Stomach (tissue), 9 donors: ENCODE data around the gene SSTR3. TPM values are rescaled to one million over a fixed set of nuclear protein-coding genes. Genes with fewer than 3 reads are reported as not detected.

Source experiments
- DNase-seq, 2 donors: peaks; one replicate each; pipeline versions ENCODE4 v3.0.0 to v3.0.0-alpha.2; 2013 to 2019
- H3K27ac ChIP-seq, 5 donors: fragments of 200-600 bp in 4 of 5; sonication (generic) in 4 of 5; one replicate each; pipeline ENCODE4 v1.5.1; 2013 to 2019; ENCODE audit warnings: mild to moderate bottlenecking in 1 of 5, moderate library complexity in 1 of 5
- H3K27me3 ChIP-seq, 3 donors: fragments of 200-600 bp; sonication (generic); one replicate each; pipeline ENCODE4 v1.5.1; 2017 to 2019; ENCODE audit warnings: mixed run types in 1 of 3
- H3K36me3 ChIP-seq, 4 donors: fragments of 200-600 bp; sonication (generic); 1 replicate in 3 of 4; 2 replicates in 1 of 4; pipeline ENCODE4 v1.5.1; 2016 to 2019
- H3K4me1 ChIP-seq, 4 donors: fragments of 200-600 bp; sonication (generic); one replicate each; pipeline ENCODE4 v1.5.1; 2016 to 2019
- H3K4me3 ChIP-seq, 4 donors: fragments of 200-600 bp; sonication (generic) in 3 of 4; one replicate each; pipeline ENCODE4 v1.5.1; 2016 to 2019; ENCODE audit warnings: mild to moderate bottlenecking in 1 of 4
- H3K9me3 ChIP-seq, 4 donors: fragments of 200-600 bp; sonication (generic); one replicate each; pipeline ENCODE4 v1.5.1; 2016 to 2019
- EP300 ChIP-seq: sonication (generic); formaldehyde crosslinking; IDR thresholded peaks from one replicate; pipeline ENCODE4 v1.6.1; 2017; ENCODE audit warnings: antibody characterized with exemption
- POLR2A ChIP-seq, 4 donors: fragments of 450-650 bp; IDR thresholded peaks; one replicate each; pipeline ENCODE4 v1.6.1; 2016; ENCODE audit warnings: antibody characterized with exemption in 4 of 4, control low read depth in 2 of 4, mild to moderate bottlenecking in 1 of 4, moderate library complexity in 1 of 4
- POLR2AphosphoS5 ChIP-seq, 3 donors: sonication (generic); formaldehyde crosslinking; IDR thresholded peaks; one replicate each; pipeline ENCODE4 v1.6.1; 2016; ENCODE audit warnings: antibody characterized with exemption in 3 of 3
- WGBS, 5 donors: extraction: QIAGEN DNeasy Blood & Tissue Kit in 3 of 5; methylation state at CpG; one replicate each; pipeline versions ENCODE4 v1.1.5 to v1.1.7; 2013 to 2018; 5-methylcytosine and 5-hydroxymethylcytosine counted together
- intact Hi-C: fragments of 100-400 bp; cut with DNase I; formaldehyde crosslinking; loops from one replicate; pipeline ENCODE4 v1.15.1; 2023; ENCODE audit warnings: low total_unique reads
- polyA plus RNA-seq, 3 donors: library from polyadenylated mRNA; stranded (reverse); fragments of 200-250 nt; gene quantifications; one replicate each; pipeline ENCODE4 v1.2.3, GENCODE V29; 2013
- total RNA-seq, 5 donors: library from RNA; depleted of rRNA; stranded (reverse); fragments of >200 nt; gene quantifications; one replicate each; pipeline versions ENCODE4 v1.1.0 to v1.2.3, GENCODE V29; 2014 to 2016
- TF ChIP-seq, protein P1 (sequence below), 7 experiments: fragments of 450-650 bp in 4 of 7; fragments of 200-600 bp in 3 of 7; sonication (generic) in 3 of 7; IDR thresholded peaks; one replicate each; pipeline ENCODE4 v1.5.1; 2016 to 2019; ENCODE audit warnings: antibody characterized with exemption in 7 of 7, control low read depth in 2 of 7, mild to moderate bottlenecking in 1 of 7
- donor health status: healthy with polysubstance abuse.
- donor health status: Bipolar disorder and iron deficiency.
- donor health status: healthy.

Gene SSTR3
- total and polyA plus RNA-seq, 8 donors: 0.05 to 0.37 (median 0.12) TPM; not detected in 5

GRCh38 chr22:37208401-37209139 lies 3.7 kb downstream of the SSTR3 start:
- DNase-seq: no peak
- intact Hi-C loops: loop anchor here (10.0 kb wide), 1 partner anchor 124 kb away; no protein-coding TSS in a partner anchor
- Histone ChIP-seq H3K27me3 (peaks cover 0 to 36% (median 9%) of the 10 kb centered on the region in 3 donors), H3K27ac (no peak overlapping the region), H3K9me3 (no peaks in the 10 kb centered on the region), H3K4me1 (no peaks in the 10 kb centered on the region), H3K36me3 (no peaks in the 10 kb centered on the region), H3K4me3 (no peak overlapping the region)
- 79 to 84% (median 83%) methylated on average over 6 to 7 of the region's 7 CpGs for WGBS, 5 donors
- TF ChIP-seq EP300 (no peak), POLR2A (IDR thresholded peaks at IDR 0.05) (no peak), POLR2AphosphoS5 (IDR thresholded peaks at IDR 0.05) (no peak)

DNA sequence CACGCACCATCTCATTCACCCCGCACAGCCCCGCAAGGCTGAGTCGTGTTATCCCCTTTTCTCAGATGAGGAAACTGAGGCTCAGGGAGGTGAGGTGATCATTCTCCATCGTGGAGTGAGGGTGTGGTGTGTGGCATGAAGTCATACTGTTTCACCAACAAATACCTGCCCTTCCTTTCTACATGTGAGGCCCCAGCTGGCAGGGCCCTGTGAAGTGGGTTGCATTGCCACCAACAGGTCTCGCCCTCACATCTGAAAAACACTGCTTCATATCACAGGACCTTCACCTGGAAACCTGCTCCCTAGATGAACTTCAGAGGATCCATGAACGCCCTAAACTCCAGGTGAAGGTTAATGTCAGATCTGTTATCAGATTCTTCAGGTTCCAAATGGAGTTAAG lies 4.3 kb downstream of the SSTR3 start:
- Histone ChIP-seq H3K9me3 (no peaks in the 10 kb centered on the region), H3K36me3 (no peaks in the 10 kb centered on the region), H3K4me1 (no peaks in the 10 kb centered on the region), H3K27ac (no peak overlapping the region), H3K4me3 (no peak overlapping the region), H3K27me3 (peaks cover 0 to 30% (median 9%) of the 10 kb centered on the region in 3 donors)
- no peak for DNase-seq
- WGBS, 5 donors: 72 to 80% (median 76%) methylated on average over 7 of the region's 7 CpGs
- intact Hi-C loops: loop anchor here (10.0 kb wide), 1 partner anchor 123 kb away; no protein-coding TSS in a partner anchor
- TF ChIP-seq, protein P1, sequence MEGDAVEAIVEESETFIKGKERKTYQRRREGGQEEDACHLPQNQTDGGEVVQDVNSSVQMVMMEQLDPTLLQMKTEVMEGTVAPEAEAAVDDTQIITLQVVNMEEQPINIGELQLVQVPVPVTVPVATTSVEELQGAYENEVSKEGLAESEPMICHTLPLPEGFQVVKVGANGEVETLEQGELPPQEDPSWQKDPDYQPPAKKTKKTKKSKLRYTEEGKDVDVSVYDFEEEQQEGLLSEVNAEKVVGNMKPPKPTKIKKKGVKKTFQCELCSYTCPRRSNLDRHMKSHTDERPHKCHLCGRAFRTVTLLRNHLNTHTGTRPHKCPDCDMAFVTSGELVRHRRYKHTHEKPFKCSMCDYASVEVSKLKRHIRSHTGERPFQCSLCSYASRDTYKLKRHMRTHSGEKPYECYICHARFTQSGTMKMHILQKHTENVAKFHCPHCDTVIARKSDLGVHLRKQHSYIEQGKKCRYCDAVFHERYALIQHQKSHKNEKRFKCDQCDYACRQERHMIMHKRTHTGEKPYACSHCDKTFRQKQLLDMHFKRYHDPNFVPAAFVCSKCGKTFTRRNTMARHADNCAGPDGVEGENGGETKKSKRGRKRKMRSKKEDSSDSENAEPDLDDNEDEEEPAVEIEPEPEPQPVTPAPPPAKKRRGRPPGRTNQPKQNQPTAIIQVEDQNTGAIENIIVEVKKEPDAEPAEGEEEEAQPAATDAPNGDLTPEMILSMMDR (IDR thresholded peaks at IDR 0.05): no peak
- TF ChIP-seq POLR2AphosphoS5 (IDR thresholded peaks at IDR 0.05) (no peak), POLR2A (IDR thresholded peaks at IDR 0.05) (no peak), EP300 (no peak)

DNA sequence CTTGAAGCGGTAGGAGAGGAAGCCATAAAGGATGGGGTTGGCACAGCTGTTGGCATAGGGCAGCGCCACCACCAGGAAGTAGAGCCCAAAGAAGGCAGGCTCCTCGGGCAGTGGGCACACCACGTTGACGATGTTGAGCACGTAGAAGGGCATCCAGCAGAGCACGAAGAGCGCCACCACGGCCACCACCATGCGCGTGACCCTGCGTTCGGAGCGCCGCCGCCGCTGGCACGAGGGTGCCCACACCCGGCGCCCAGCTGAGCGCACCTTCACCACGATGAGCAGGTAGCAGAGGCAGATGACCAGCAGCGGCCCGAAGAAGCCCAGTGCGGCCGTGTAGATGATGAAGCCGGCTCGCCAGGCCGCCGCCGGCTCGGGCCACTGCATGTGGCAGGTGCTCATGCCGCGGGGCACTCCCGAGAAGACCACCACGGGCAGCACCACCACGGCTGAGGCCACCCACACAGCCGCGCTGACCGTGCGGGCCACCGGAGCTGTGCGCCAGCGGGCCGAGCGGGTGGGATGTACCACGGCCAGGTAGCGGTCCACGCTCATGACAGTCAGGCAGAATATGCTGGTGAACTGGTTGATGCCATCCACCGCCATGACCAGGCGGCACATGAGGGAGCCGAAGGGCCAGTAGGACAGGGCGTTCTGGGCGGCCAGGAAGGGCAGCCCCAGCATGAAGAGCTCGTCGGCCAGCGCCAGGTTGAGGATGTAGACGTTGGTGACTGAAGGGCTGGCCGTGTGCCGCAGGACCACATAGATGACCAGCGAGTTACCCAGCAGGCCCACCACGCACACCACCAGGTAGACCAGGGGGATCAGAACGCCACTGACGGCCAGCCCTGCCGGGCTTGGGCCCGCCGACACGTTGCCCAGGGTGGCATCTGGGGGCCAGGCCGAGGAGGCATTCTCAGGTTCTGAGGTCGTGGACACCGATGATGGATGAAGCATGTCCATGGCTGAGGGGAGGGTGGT lies 5.1 kb downstream of the SSTR3 start:
- Histone ChIP-seq H3K36me3 (no peaks in the 10 kb centered on the region), H3K4me1 (no peaks in the 10 kb centered on the region), H3K27me3 (peaks cover 0 to 21% (median 9%) of the 10 kb centered on the region in 3 donors), H3K27ac (no peak overlapping the region), H3K4me3 (no peak overlapping the region), H3K9me3 (no peaks in the 10 kb centered on the region)
- TF ChIP-seq POLR2A (IDR thresholded peaks at IDR 0.05) (no peak), EP300 (no peak), POLR2AphosphoS5 (IDR thresholded peaks at IDR 0.05) (no peak)
- TF ChIP-seq, protein P1 (IDR thresholded peaks at IDR 0.05): no peak
- intact Hi-C loops: loop anchor here (10.0 kb wide), 1 partner anchor 122 kb away; no protein-coding TSS in a partner anchor
- no peak for DNase-seq
- WGBS, 5 donors: 86 to 93% (median 88%) methylated on average over 28 to 71 of the region's 71 CpGs

- TF ChIP-seq, protein P1 (IDR thresholded peaks at IDR 0.05): no peak
- TF ChIP-seq EP300: no peak
- H3K9me3 ChIP-seq: no peaks in the 10 kb centered on the region
- H3K4me1 ChIP-seq: no peaks in the 10 kb centered on the region
- intact Hi-C loops: loop anchor here (10.0 kb wide), 1 partner anchor 121 kb away; no protein-coding TSS in a partner anchor
- WGBS, 5 donors: 82 to 91% (median 89%) methylated on average over 10 to 16 of the region's 16 CpGs
- peaks cover 0 to 13% (median under 1%) of the 10 kb centered on the region in 3 donors for H3K27me3 ChIP-seq
- H3K4me3 ChIP-seq: no peak overlapping the region
- H3K27ac ChIP-seq: no peak overlapping the region
- no peak for DNase-seq
- no peaks in the 10 kb centered on the region for H3K36me3 ChIP-seq
Measured at GRCh38 chr22:37206118-37206840, 6.0 kb downstream of the SSTR3 start.
